ENCODE results near the gene FSHR.

The FSHR gene

GRCh38 chr2:49122107-49122506, 32.2 kb downstream of the FSHR start:
- H3K27ac ChIP-seq (replicated peaks), result no peak overlapping the region
- no peak for DNase-seq (ENCODE audit: low read depth in 1 of 2, low spot score in 1 of 2)
- no peak for TF ChIP-seq GABPA (IDR thresholded peaks at IDR 0.05; ENCODE audit: low read depth)
- no peak for TF ChIP-seq REST (IDR thresholded peaks at IDR 0.05; ENCODE audit: insufficient replicate concordance, low read depth)
- no peak for TF ChIP-seq SPI1 (IDR thresholded peaks at IDR 0.05; ENCODE audit: borderline replicate concordance, low read depth)
- no peak for TF ChIP-seq CTCF (IDR thresholded peaks at IDR 0.05; ENCODE audit: insufficient read depth, low read length)
- no peak for TF ChIP-seq POLR2AphosphoS5 (IDR thresholded peaks at IDR 0.05; ENCODE audit: low read depth)
- H3K27me3 ChIP-seq (ENCODE audit: insufficient read depth, poor library complexity, severe bottlenecking), result no peaks in the 10 kb centered on the region
- no peak overlapping the region for H3K4me3 ChIP-seq (replicated peaks; ENCODE audit: insufficient read depth, low read length)

- Histone ChIP-seq H3K4me3 (replicated peaks; ENCODE audit: insufficient read depth, low read length) (no peak overlapping the region), H3K27me3 (ENCODE audit: insufficient read depth, poor library complexity, severe bottlenecking) (no peaks in the 10 kb centered on the region), H3K27ac (replicated peaks) (no peak overlapping the region)
- no peak for DNase-seq (ENCODE audit: low read depth in 1 of 2, low spot score in 1 of 2)
- TF ChIP-seq CTCF (IDR thresholded peaks at IDR 0.05; ENCODE audit: insufficient read depth, low read length) (no peak), REST (IDR thresholded peaks at IDR 0.05; ENCODE audit: insufficient replicate concordance, low read depth) (no peak), SPI1 (IDR thresholded peaks at IDR 0.05; ENCODE audit: borderline replicate concordance, low read depth) (no peak), GABPA (IDR thresholded peaks at IDR 0.05; ENCODE audit: low read depth) (no peak), POLR2AphosphoS5 (IDR thresholded peaks at IDR 0.05; ENCODE audit: low read depth) (no peak)
Measured at GRCh38 chr2:49113046-49113445, 41.3 kb downstream of the FSHR start.

GRCh38 chr2:49111456-49111855, 42.9 kb downstream of the FSHR start:
- Histone ChIP-seq H3K27me3 (ENCODE audit: insufficient read depth, poor library complexity, severe bottlenecking) (no peaks in the 10 kb centered on the region), H3K4me3 (replicated peaks; ENCODE audit: insufficient read depth, low read length) (no peak overlapping the region), H3K27ac (replicated peaks) (no peak overlapping the region)
- no peak for DNase-seq (ENCODE audit: low read depth in 1 of 2, low spot score in 1 of 2)
- TF ChIP-seq REST (IDR thresholded peaks at IDR 0.05; ENCODE audit: insufficient replicate concordance, low read depth) (no peak), POLR2AphosphoS5 (IDR thresholded peaks at IDR 0.05; ENCODE audit: low read depth) (no peak), GABPA (IDR thresholded peaks at IDR 0.05; ENCODE audit: low read depth) (no peak), SPI1 (IDR thresholded peaks at IDR 0.05; ENCODE audit: borderline replicate concordance, low read depth) (no peak), CTCF (IDR thresholded peaks at IDR 0.05; ENCODE audit: insufficient read depth, low read length) (no peak)

All from HL-60 (cell line).